Epidermal melanocyte (primary cell): Measurements from ENCODE around the gene PPP1R27.

Experiments used
- DNase-seq: peaks from one replicate; pipeline ENCODE4 v3.0.0; 2011; ENCODE audit warnings: low spot score; ENCODE audit not compliant: insufficient read length

PPP1R27 gene

GRCh38 chr17:81834831-81835267 lies at the start of gene PPP1R27:
PPP1R27 (minus strand) TSS chr17:81835050; CDS start chr17:81834953, 97 bp downstream.
- no peak for DNase-seq

- peak; percentile 77 for DNase-seq
Observed at GRCh38 chr17:81884520-81884919, 49.7 kb upstream of the PPP1R27 start.

- no peak for DNase-seq
Observed at GRCh38 chr17:81879121-81879520, 44.3 kb upstream of the PPP1R27 start.

- DNase-seq: no peak
Observed at GRCh38 chr17:81878294-81878693, 43.4 kb upstream of the PPP1R27 start.

- no peak for DNase-seq
Observed at GRCh38 chr17:81877569-81877968, 42.7 kb upstream of the PPP1R27 start.

- peak; percentile 91 for DNase-seq
Observed at GRCh38 chr17:81871387-81872230, 36.8 kb upstream of the PPP1R27 start.

- no peak for DNase-seq
Observed at GRCh38 chr17:81870981-81871386, 36.1 kb upstream of the PPP1R27 start, which contains the start of gene ARHGDIA. ARHGDIA (minus strand) TSS chr17:81871337; CDS start chr17:81869930, 1,407 bp downstream.

GRCh38 chr17:81870131-81870980 lies 35.5 kb upstream of the PPP1R27 start:
- DNase-seq: no peak

GRCh38 chr17:81869221-81870130 lies 34.6 kb upstream of the PPP1R27 start:
- DNase-seq: no peak

- DNase-seq: peak; percentile 6
Observed at GRCh38 chr17:81868674-81869220, 33.9 kb upstream of the PPP1R27 start.

- DNase-seq: no peak
Observed at GRCh38 chr17:81867991-81868673, 33.3 kb upstream of the PPP1R27 start.

- peak; percentile 13 for DNase-seq
Observed at GRCh38 chr17:81867170-81867990, 32.5 kb upstream of the PPP1R27 start.

GRCh38 chr17:81866440-81867169 lies 31.8 kb upstream of the PPP1R27 start:
- no peak for DNase-seq

GRCh38 chr17:81865733-81866439 lies 31.0 kb upstream of the PPP1R27 start:
- DNase-seq: peak; percentile 1

- no peak for DNase-seq
Observed at GRCh38 chr17:81865358-81865732, 30.5 kb upstream of the PPP1R27 start.

- no peak for DNase-seq
Observed at GRCh38 chr17:81863833-81864768, 29.3 kb upstream of the PPP1R27 start.

- DNase-seq: no peak
Observed at GRCh38 chr17:81863123-81863675, 28.3 kb upstream of the PPP1R27 start.
